Rectal smooth muscle tissue (tissue), 1 donor: ENCODE data around the gene BEX3.
"Not testable (repeated sequence)": the region's sequence is repeated elsewhere in the genome, so short reads cannot be mapped to it uniquely, and the experiment has no call there.

Experiments used
- H3K27ac ChIP-seq: one replicate; pipeline ENCODE4 v1.7.0; 2013; ENCODE audit warnings: low read depth, low read length, inconsistent platforms
- H3K27me3 ChIP-seq: one replicate; pipeline ENCODE4 v1.7.0; 2013; ENCODE audit warnings: low read length; ENCODE audit not compliant: control insufficient read depth, insufficient read depth
- H3K36me3 ChIP-seq: one replicate; pipeline ENCODE4 v1.7.0; 2013; ENCODE audit warnings: low read length; ENCODE audit not compliant: control insufficient read depth, insufficient read depth
- H3K4me1 ChIP-seq: one replicate; pipeline ENCODE4 v1.7.0; 2013; ENCODE audit warnings: low read length; ENCODE audit not compliant: control insufficient read depth, insufficient read depth
- H3K4me3 ChIP-seq: one replicate; pipeline ENCODE4 v1.7.0; 2013; ENCODE audit warnings: low read length
- H3K9ac ChIP-seq: one replicate; pipeline ENCODE4 v1.7.0; 2013; ENCODE audit warnings: low read length

Gene BEX3

GRCh38 chrX:103360916-103361315 is 15.4 kb upstream of the BEX3 start:
- Histone ChIP-seq H3K27ac (no peak overlapping the region), H3K4me3 (no peak overlapping the region), H3K27me3 (no peaks in the 10 kb centered on the region), H3K4me1 (no peaks in the 10 kb centered on the region), H3K9ac (no peak overlapping the region), H3K36me3 (no peaks in the 10 kb centered on the region)

DNA sequence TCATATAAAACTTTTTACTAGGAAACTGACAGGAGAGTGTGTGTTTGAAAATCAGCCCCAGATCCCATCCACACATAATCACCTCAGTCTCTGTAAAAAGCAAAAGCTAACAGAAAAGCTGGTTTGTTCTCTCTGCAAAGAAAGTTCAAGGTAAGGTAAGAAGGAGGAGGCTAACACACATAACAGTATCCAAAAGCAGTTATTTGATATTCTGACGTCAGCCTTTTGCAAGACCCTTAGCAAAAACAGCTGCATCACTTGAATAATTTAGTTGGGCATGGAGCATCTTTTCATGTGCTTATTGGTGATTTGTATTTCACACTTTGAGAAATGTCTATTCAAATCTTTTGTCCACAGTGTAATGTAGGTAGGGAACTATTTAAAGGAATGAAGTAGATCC is 14.5 kb upstream of the BEX3 start:
- no peak overlapping the region for H3K27ac ChIP-seq
- H3K36me3 ChIP-seq = no peaks in the 10 kb centered on the region
- H3K4me1 ChIP-seq = no peaks in the 10 kb centered on the region
- no peak overlapping the region for H3K4me3 ChIP-seq
- no peak overlapping the region for H3K9ac ChIP-seq
- no peaks in the 10 kb centered on the region for H3K27me3 ChIP-seq

- no peaks in the 10 kb centered on the region for H3K4me1 ChIP-seq
- no peak overlapping the region for H3K4me3 ChIP-seq
- H3K9ac ChIP-seq = no peak overlapping the region
- no peaks in the 10 kb centered on the region for H3K36me3 ChIP-seq
- H3K27me3 ChIP-seq = no peaks in the 10 kb centered on the region
- H3K27ac ChIP-seq = no peak overlapping the region
Observed at GRCh38 chrX:103362474-103362873, 13.9 kb upstream of the BEX3 start.

DNA sequence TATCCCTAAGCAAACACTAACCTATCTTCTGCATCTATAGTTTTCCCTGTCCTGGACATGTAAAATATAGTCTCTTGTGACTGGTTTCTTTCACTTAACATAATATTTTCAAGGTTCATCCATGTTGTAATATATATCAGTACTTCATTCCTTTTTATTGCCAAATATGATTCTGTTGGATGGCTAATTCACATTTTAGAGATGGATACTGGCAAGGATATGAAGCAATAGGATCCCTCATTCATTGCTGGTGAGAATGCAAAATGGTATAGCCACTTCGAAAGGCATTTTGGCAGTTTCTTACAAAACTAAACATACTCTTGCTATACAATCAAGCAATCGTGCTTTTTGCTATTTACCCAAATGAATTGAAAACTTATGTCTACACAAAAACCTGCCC is 13.3 kb upstream of the BEX3 start:
- no peaks in the 10 kb centered on the region for H3K4me1 ChIP-seq

GRCh38 chrX:103367502-103367901 is 8.8 kb upstream of the BEX3 start:
- no peaks in the 10 kb centered on the region for H3K36me3 ChIP-seq
- H3K4me3 ChIP-seq = no peak overlapping the region
- H3K27me3 ChIP-seq = no peaks in the 10 kb centered on the region
- no peaks in the 10 kb centered on the region for H3K4me1 ChIP-seq
- no peak overlapping the region for H3K27ac ChIP-seq
- H3K9ac ChIP-seq = no peak overlapping the region

More for the DNA sequence above, 13.3 kb upstream of the BEX3 start:
- Histone ChIP-seq H3K27me3 (no peaks in the 10 kb centered on the region), H3K36me3 (no peaks in the 10 kb centered on the region), H3K4me3 (no peak overlapping the region), H3K9ac (no peak overlapping the region), H3K27ac (no peak overlapping the region)

DNA sequence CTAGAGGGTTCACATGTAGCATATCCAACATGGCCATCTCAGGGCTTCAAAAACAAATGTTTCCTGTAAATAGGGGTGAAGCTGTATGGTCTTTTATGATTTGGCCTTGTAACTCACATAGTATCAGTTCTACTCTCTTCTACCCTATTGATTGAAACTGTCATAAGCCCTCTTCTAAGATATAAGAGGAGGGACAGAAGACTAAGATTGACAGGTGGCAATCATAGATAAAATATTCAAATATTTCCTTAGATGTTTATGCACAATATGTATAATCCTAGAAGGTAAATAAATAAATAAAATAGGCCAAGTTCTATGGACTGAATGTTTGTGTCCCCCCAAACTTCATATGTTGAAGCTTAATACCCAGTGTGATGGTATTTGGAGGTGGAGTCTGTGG is 6.9 kb upstream of the BEX3 start:
- Histone ChIP-seq H3K27ac (no peak overlapping the region), H3K27me3 (no peaks in the 10 kb centered on the region), H3K4me1 (no peaks in the 10 kb centered on the region), H3K9ac (no peak overlapping the region), H3K36me3 (no peaks in the 10 kb centered on the region), H3K4me3 (no peak overlapping the region)

DNA sequence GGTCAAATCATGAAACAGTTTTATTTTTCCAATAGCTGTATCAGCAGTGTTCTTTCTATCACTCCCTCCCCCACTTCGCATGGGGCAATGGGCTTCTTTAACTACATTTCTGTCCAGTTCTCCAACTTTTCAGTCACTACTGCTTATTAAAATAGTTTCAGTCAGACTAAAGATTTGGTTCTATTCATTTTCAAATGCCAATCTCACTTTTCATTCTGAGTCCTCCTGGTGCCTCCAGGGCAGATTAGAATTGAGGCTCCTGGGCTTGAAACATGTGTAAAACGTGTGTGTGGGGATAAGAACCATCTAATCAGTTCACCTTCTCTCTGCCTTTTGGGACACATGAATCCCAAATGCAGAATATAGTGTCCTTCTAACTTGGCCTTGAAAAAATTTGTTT is 3.5 kb upstream of the BEX3 start:
- no peak overlapping the region for H3K27ac ChIP-seq
- H3K4me1 ChIP-seq = no peaks in the 10 kb centered on the region
- peaks cover 4% of the 10 kb centered on the region for H3K27me3 ChIP-seq
- H3K9ac ChIP-seq = no peak overlapping the region
- no peaks in the 10 kb centered on the region for H3K36me3 ChIP-seq
- H3K4me3 ChIP-seq = no peak overlapping the region

DNA sequence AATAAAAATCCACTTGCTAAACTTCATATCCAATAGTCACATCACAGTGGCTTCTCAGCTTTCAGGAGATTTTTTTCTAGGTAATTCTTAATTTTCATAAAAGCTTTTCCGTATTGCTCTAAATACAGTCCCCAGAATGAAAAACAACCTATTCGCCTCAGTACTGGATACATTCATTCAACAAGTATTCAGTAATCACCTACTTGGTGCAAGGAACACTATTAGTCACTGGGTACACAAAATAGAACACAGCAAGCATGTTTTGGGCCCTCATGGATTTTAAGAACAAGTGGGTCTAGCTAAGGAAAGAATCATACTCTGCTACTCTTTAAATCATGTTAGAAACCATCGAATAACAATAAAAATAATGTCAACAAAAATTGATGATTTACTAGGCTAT is 2.8 kb upstream of the BEX3 start:
- peaks cover 4% of the 10 kb centered on the region for H3K27me3 ChIP-seq
- no peaks in the 10 kb centered on the region for H3K4me1 ChIP-seq
- H3K36me3 ChIP-seq = no peaks in the 10 kb centered on the region
- no peak overlapping the region for H3K27ac ChIP-seq
- no peak overlapping the region for H3K4me3 ChIP-seq
- H3K9ac ChIP-seq = no peak overlapping the region

DNA sequence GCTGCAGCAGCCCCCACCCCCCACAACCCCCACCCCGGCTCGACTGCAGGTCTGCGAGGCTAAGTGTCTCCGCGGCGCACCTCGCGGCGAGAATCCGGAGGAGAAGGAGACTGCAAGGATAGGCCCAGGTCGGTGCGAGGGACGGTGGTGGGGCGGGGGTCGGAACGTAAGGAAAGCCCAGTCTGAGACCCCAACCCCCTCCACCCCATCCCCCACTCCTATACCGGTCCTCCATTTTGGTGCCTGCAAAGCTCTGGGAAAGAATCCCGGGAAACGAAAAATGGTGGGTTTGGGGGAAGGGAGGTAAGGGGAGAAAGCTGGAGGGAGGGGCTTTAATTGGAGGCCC is 614 bp downstream of the BEX3 start:
- no peak overlapping the region for H3K9ac ChIP-seq
- peak overlapping the region; percentile 32 for H3K27ac ChIP-seq
- H3K4me3 ChIP-seq = peak overlapping the region; percentile 40
- H3K4me1 ChIP-seq = no peaks in the 10 kb centered on the region
- peaks cover 4% of the 10 kb centered on the region for H3K27me3 ChIP-seq
- no peaks in the 10 kb centered on the region for H3K36me3 ChIP-seq

DNA sequence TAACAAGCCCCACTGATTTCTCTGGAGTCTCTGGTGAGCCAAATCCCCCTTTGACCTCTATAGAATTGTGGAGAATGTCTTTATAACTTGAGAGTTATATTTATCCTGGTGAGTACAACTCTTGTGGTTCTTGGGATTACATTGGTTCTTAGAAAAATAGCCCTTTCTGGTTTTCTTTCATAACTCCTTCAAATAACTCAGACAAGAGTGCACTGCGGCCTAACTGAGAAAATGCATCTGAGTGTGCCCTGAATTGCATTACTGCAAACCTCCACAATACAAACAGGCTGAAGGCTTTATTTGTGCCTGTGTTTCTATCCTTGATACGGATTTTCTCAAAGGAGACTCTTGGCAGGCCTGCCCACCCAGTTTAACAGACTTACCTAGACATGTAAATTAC is 2.7 kb downstream of the BEX3 start:
- H3K27ac ChIP-seq = no peak overlapping the region
- no peak overlapping the region for H3K9ac ChIP-seq
- no peaks in the 10 kb centered on the region for H3K36me3 ChIP-seq
- H3K27me3 ChIP-seq = peaks cover 4% of the 10 kb centered on the region
- H3K4me3 ChIP-seq = peak overlapping the region; percentile 15
- no peaks in the 10 kb centered on the region for H3K4me1 ChIP-seq

DNA sequence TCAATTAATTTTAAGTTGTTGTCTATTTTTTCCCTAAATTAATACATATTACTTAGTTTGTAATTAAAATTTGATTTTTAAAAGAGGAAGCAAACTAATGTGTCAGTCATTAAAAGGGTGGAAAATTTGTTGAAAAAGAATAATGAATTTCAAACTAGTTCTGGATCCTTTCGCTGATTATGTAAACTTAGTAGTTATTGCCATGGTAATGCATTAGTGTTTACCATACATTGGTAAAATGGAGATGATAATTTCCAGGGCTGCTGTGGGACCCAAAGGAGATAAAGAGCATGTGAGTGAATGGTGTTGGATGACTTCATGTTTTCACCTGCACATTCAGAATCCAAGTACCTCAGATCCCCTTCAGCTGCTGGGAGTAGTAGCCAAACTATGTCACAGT is 6.5 kb downstream of the BEX3 start:
- H3K36me3 ChIP-seq = no peaks in the 10 kb centered on the region
- no peak overlapping the region for H3K27ac ChIP-seq
- H3K4me3 ChIP-seq = no peak overlapping the region
- H3K9ac ChIP-seq = no peak overlapping the region
- no peaks in the 10 kb centered on the region for H3K4me1 ChIP-seq
- no peaks in the 10 kb centered on the region for H3K27me3 ChIP-seq

DNA sequence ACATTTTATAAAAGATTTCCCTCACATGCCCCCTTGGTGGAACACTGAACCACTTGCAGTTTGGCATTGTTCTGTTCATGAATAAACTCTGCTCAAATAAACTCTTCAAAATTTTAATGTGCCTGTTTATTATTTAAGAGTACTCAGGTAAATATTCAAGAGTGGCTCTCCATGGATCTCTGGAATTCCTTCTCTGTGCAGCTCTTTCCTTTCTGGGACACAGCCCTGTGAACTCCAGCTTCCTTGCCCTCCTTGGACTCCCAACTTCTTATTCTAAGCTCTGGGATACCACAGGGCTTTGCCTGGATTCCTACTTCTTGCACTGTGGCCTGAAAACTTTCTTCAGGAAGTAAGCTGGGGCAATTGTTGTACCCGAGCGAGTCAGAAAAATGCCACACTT is 8.3 kb downstream of the BEX3 start:
- H3K9ac ChIP-seq = no peak overlapping the region
- H3K4me3 ChIP-seq = no peak overlapping the region
- no peak overlapping the region for H3K27ac ChIP-seq
- H3K27me3 ChIP-seq = no peaks in the 10 kb centered on the region
- no peaks in the 10 kb centered on the region for H3K36me3 ChIP-seq
- no peaks in the 10 kb centered on the region for H3K4me1 ChIP-seq

DNA sequence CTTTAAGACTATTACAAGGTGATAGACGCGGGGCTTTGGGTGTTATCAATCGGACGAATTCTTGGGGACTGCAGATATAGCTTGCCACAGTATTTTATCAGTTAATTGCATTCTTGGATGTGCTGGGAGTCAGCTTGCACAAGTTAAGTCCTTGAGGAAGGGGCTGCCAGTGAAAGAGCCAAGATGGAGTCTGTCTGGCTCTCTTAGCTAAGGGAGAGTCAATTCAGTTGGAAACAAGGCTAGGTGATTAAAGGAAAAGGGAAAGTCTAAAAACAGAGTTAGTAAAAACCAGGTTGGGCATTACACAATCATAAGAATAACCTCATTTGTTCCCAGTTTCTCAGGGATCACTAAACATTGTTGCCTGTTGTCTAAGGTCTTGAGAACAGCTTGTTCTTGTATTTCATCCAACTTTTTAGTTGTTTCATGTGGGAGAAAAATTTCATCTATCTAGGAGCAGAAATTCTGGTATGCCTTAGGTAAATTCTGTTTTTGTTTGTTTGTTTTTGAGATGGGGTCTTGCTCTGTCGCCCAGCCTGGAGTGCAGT is 9.0 kb downstream of the BEX3 start:
- not testable (repeated sequence) for H3K27ac ChIP-seq, H3K4me3 ChIP-seq, H3K36me3 ChIP-seq, H3K9ac ChIP-seq, H3K4me1 ChIP-seq, H3K27me3 ChIP-seq
